ENCODE measurements around the gene LRTM2. TPM values are rescaled to one million over a fixed set of nuclear protein-coding genes. Genes with fewer than 3 reads are reported as not detected.
A peak's percentile ranks its signal among the peaks of the same experiment; 100 is the strongest.

Gene LRTM2
- total and polyA plus RNA-seq, 9 of the 15 experiments (the other 6 are each of a cell fraction or from before 2014, with no cell fraction given) = 0.09 TPM; not detected in 8

DNA sequence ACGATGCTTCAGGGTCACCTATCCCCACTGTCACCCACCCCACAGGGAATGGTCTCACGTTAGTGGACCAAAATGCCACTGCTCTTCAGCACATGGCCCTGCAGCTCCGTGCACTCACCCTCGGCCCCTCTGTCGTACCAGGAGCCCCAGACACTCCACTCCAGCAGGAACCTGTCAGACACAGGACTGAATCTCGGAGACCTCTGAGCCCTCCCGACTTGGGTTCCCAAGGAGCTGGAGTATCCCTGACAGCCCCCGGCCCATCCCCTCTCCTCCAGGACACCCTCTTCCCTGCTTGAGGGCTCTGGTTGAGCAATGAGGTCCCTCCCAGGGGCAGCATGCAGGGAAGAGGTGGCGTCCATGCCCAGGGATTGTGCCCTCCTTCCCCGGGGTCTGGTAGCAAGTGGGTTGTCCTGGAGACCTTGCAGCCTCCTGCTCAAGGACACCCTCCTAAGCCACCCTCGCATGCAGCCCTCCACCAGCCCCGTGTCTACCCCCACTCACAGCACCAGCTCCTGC, 20.4 kb upstream of the LRTM2 start (continued):
- TF ChIP-seq ZNF561 (CRISPR knock-in tag; conservative IDR thresholded peaks at IDR 0.05) (no peak), STAT5B (CRISPR knock-in tag; IDR thresholded peaks at IDR 0.05) (no peak)
- TF ChIP-seq, protein P1, sequence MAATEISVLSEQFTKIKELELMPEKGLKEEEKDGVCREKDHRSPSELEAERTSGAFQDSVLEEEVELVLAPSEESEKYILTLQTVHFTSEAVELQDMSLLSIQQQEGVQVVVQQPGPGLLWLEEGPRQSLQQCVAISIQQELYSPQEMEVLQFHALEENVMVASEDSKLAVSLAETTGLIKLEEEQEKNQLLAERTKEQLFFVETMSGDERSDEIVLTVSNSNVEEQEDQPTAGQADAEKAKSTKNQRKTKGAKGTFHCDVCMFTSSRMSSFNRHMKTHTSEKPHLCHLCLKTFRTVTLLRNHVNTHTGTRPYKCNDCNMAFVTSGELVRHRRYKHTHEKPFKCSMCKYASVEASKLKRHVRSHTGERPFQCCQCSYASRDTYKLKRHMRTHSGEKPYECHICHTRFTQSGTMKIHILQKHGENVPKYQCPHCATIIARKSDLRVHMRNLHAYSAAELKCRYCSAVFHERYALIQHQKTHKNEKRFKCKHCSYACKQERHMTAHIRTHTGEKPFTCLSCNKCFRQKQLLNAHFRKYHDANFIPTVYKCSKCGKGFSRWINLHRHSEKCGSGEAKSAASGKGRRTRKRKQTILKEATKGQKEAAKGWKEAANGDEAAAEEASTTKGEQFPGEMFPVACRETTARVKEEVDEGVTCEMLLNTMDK (IDR thresholded peaks at IDR 0.05; ENCODE audit: borderline replicate concordance, insufficient read depth, low read depth, low read length, poor library complexity, severe bottlenecking) = no peak

DNA sequence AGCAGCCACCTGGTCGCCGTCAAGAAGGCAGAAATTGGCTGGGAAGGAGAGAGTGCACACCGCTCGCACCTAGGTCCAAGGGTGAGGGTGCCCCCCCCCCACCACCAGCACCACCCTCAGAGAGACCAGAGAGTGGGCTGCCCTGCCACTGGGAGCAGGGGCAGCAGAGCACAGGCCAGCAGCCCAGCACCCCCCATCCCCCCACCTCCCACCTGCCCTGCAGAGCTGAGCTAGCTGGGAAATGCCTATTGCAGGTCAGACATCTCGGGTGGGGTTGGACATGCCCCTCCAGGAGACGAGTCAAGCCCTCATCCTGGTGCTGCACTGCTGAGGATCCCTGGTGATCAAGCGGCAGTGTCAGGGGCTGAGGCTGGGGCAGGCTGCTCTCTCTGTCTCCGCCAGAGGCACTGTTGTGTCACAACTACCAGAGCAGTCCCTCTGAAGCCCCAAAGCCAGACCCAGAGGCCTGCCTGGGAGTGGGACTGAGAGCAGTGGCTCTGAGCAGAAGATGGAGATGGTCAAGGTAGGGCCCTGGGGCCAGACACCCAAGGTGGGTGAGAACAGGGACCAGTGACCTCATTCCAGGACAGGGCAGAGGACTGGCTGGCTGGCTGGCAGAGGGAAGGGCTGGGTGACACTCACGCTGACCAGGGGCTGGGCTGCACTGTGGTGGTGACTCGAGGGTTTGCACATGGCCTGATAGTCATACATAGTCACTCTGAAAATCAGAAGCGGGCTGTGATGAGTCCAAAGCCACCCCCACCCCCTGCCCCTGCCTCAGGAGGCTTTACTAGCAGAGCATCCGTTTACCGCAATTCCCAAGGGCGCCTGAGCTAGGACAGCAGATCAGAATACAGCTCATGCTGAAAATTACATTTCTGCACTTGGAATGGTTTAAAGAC, 19.7 kb upstream of the LRTM2 start:
- POLR2A ChIA-PET = interaction anchor here (0.6 to 1.1 kb wide), 2 partner anchors 9 to 92 kb away, joined by 3 to 5 read pairs; no protein-coding TSS in a partner anchor
- TF ChIP-seq, protein P2, sequence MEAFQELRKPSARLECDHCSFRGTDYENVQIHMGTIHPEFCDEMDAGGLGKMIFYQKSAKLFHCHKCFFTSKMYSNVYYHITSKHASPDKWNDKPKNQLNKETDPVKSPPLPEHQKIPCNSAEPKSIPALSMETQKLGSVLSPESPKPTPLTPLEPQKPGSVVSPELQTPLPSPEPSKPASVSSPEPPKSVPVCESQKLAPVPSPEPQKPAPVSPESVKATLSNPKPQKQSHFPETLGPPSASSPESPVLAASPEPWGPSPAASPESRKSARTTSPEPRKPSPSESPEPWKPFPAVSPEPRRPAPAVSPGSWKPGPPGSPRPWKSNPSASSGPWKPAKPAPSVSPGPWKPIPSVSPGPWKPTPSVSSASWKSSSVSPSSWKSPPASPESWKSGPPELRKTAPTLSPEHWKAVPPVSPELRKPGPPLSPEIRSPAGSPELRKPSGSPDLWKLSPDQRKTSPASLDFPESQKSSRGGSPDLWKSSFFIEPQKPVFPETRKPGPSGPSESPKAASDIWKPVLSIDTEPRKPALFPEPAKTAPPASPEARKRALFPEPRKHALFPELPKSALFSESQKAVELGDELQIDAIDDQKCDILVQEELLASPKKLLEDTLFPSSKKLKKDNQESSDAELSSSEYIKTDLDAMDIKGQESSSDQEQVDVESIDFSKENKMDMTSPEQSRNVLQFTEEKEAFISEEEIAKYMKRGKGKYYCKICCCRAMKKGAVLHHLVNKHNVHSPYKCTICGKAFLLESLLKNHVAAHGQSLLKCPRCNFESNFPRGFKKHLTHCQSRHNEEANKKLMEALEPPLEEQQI (IDR thresholded peaks at IDR 0.05) = no peak
- no peak for TF ChIP-seq ESRRB (CRISPR knock-in tag; IDR thresholded peaks at IDR 0.05; ENCODE audit: borderline replicate concordance)
- TF ChIP-seq, protein P3, sequence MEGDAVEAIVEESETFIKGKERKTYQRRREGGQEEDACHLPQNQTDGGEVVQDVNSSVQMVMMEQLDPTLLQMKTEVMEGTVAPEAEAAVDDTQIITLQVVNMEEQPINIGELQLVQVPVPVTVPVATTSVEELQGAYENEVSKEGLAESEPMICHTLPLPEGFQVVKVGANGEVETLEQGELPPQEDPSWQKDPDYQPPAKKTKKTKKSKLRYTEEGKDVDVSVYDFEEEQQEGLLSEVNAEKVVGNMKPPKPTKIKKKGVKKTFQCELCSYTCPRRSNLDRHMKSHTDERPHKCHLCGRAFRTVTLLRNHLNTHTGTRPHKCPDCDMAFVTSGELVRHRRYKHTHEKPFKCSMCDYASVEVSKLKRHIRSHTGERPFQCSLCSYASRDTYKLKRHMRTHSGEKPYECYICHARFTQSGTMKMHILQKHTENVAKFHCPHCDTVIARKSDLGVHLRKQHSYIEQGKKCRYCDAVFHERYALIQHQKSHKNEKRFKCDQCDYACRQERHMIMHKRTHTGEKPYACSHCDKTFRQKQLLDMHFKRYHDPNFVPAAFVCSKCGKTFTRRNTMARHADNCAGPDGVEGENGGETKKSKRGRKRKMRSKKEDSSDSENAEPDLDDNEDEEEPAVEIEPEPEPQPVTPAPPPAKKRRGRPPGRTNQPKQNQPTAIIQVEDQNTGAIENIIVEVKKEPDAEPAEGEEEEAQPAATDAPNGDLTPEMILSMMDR (IDR thresholded peaks at IDR 0.05 in 2 of 3, conservative IDR thresholded peaks at IDR 0.05 in 1 of 3; ENCODE audit: insufficient read depth in 2 of 3, low read depth in 1 of 3, low read length in 3 of 3) = peak; percentile 35 to 50 (median 48)
- TF ChIP-seq FOXA1 (IDR thresholded peaks at IDR 0.05; ENCODE audit: borderline replicate concordance) = no peak
- TF ChIP-seq, protein P4, sequence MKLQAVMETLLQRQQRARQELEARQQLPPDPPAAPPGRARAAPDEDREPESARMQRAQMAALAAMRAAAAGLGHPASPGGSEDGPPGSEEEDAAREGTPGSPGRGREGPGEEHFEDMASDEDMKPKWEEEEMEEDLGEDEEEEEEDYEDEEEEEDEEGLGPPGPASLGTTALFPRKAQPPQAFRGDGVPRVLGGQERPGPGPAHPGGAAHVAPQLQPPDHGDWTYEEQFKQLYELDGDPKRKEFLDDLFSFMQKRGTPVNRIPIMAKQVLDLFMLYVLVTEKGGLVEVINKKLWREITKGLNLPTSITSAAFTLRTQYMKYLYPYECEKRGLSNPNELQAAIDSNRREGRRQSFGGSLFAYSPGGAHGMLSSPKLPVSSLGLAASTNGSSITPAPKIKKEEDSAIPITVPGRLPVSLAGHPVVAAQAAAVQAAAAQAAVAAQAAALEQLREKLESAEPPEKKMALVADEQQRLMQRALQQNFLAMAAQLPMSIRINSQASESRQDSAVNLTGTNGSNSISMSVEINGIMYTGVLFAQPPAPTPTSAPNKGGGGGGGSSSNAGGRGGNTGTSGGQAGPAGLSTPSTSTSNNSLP (IDR thresholded peaks at IDR 0.05; ENCODE audit: borderline replicate concordance, low read depth, low read length) = no peak
- TF ChIP-seq DIDO1 (tag; IDR thresholded peaks at IDR 0.05; ENCODE audit: low read depth) = no peak

More for the DNA sequence above, 19.7 kb upstream of the LRTM2 start:
- FAIRE-seq (no peak), DNase-seq (ENCODE audit: extremely low read depth in 1 of 4, low spot score in 3 of 4) (peak in 1 of 4 experiments; percentile 25), ATAC-seq (peak; percentile 59)
- no peaks in the 10 kb centered on the region for H3K27me3 ChIP-seq (ENCODE audit: control insufficient read depth in 2 of 2, insufficient read depth in 2 of 2, low read length in 2 of 2)
- in situ Hi-C loops (cut with MboI) (no loop called here), intact Hi-C loops (cut with micrococcal nuclease) (no loop called here)
- no peak overlapping the region for H3K4me2 ChIP-seq (ENCODE audit: insufficient read depth, low read length)
- WGBS (ENCODE audit: insufficient coverage, low coverage, missing lambda C conversion rate) = 41% methylated on average over 7 of the region's 14 CpGs
- no peaks in the 10 kb centered on the region for H3K36me3 ChIP-seq (ENCODE audit: control insufficient read depth, insufficient read depth, low read length)
- peaks cover 3 to 46% of the 10 kb centered on the region in 2 experiments; a peak in 4 of 5 replicates for H3K4me1 ChIP-seq (replicated peaks in 1 of 2; ENCODE audit: control insufficient read depth in 2 of 2, insufficient read depth in 2 of 2, low read length in 2 of 2)
- no peak overlapping the region for H3K9ac ChIP-seq (ENCODE audit: insufficient read depth in 1 of 2, low read depth in 2 of 2, low read length in 2 of 2)
- H3K79me2 ChIP-seq (ENCODE audit: control insufficient read depth, insufficient read depth, low read length) = no peaks in the 10 kb centered on the region
- H2AFZ ChIP-seq (ENCODE audit: low read depth, low read length) = no peak overlapping the region
- H4K20me1 ChIP-seq (replicated peaks; ENCODE audit: control insufficient read depth, insufficient read depth, low read length) = no peaks in the 10 kb centered on the region
- H3K9me3 ChIP-seq (replicated peaks; ENCODE audit: control insufficient read depth, insufficient read depth, low read depth, low read length) = no peaks in the 10 kb centered on the region
- H3K4me3 ChIP-seq = no peak overlapping the region
- CTCF ChIA-PET (ENCODE audit: low intra/inter-chr PET ratio) = no interaction called here
- no peak overlapping the region for H3K27ac ChIP-seq (ENCODE audit: extremely low read depth, low read depth, low read length)
- no TSS peak for BruUV-seq (replicated peaks)
- no peaks in the 10 kb centered on the region for H3K9me1 ChIP-seq (ENCODE audit: control insufficient read depth, insufficient read depth, low read length)

Data from K562 (cell line).